ENCODE measurements around the gene DNAAF3.

The DNAAF3 gene

DNA sequence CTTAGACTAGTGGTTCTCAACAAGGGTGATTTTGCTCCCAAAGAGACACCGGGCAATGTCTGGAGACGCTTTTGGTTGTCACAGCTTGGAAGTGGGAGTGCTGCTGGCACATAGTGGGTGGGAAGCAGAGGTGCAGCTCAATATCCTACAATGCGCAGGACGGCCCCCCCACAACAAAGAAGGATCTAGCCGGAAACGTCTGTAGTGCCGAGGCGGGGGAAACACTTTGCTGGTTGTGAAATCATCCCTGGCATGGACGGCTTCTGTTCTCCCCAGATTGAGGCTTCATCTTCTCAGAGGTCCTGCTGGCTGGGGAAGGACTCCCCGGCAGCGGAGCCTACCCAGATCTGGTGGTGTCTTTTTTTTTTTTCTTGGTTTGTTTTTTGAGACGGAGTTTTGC lies 27.1 kb upstream of the DNAAF3 start:
- Histone ChIP-seq H2AFZ (ENCODE audit: low read depth, low read length) (no peak overlapping the region), H4K20me1 (ENCODE audit: insufficient read depth, low read length) (no peaks in the 10 kb centered on the region), H3K4me3 (ENCODE audit: low read length) (no peak overlapping the region), H3K27ac (ENCODE audit: low read length) (no peak overlapping the region), H3K4me2 (ENCODE audit: low read length) (no peak overlapping the region), H3K27me3 (ENCODE audit: low read depth, low read length) (0 out of 2 replicates have a peak, but pooled peaks cover 3% of the 10 kb centered on the region), H3K36me3 (replicated peaks; ENCODE audit: low read depth, low read length) (no peaks in the 10 kb centered on the region), H3K79me2 (ENCODE audit: low read length) (no peaks in the 10 kb centered on the region), H3K9ac (ENCODE audit: low read length) (no peak overlapping the region), H3K9me3 (ENCODE audit: insufficient read depth, low read length) (no peaks in the 10 kb centered on the region), H3K4me1 (ENCODE audit: low read length) (no peaks in the 10 kb centered on the region)
- no peak for TF ChIP-seq EZH2phosphoT487 (IDR thresholded peaks at IDR 0.05; ENCODE audit: low read depth)
- TF ChIP-seq, protein P1, sequence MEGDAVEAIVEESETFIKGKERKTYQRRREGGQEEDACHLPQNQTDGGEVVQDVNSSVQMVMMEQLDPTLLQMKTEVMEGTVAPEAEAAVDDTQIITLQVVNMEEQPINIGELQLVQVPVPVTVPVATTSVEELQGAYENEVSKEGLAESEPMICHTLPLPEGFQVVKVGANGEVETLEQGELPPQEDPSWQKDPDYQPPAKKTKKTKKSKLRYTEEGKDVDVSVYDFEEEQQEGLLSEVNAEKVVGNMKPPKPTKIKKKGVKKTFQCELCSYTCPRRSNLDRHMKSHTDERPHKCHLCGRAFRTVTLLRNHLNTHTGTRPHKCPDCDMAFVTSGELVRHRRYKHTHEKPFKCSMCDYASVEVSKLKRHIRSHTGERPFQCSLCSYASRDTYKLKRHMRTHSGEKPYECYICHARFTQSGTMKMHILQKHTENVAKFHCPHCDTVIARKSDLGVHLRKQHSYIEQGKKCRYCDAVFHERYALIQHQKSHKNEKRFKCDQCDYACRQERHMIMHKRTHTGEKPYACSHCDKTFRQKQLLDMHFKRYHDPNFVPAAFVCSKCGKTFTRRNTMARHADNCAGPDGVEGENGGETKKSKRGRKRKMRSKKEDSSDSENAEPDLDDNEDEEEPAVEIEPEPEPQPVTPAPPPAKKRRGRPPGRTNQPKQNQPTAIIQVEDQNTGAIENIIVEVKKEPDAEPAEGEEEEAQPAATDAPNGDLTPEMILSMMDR (IDR thresholded peaks at IDR 0.05; ENCODE audit: low read depth, low read length): no peak

- Histone ChIP-seq H3K4me1 (ENCODE audit: low read length) (no peaks in the 10 kb centered on the region), H3K9me3 (ENCODE audit: insufficient read depth, low read length) (no peaks in the 10 kb centered on the region), H4K20me1 (ENCODE audit: insufficient read depth, low read length) (no peaks in the 10 kb centered on the region), H3K79me2 (ENCODE audit: low read length) (no peaks in the 10 kb centered on the region), H3K27ac (ENCODE audit: low read length) (no peak overlapping the region), H3K36me3 (replicated peaks; ENCODE audit: low read depth, low read length) (no peaks in the 10 kb centered on the region), H3K27me3 (ENCODE audit: low read depth, low read length) (peaks cover 6% of the 10 kb centered on the region; the same call in 1 of the 2 replicates), H3K4me2 (ENCODE audit: low read length) (no peak overlapping the region), H3K9ac (ENCODE audit: low read length) (no peak overlapping the region), H3K4me3 (ENCODE audit: low read length) (no peak overlapping the region), H2AFZ (ENCODE audit: low read depth, low read length) (no peak overlapping the region)
- TF ChIP-seq, protein P1 (IDR thresholded peaks at IDR 0.05; ENCODE audit: low read depth, low read length): no peak
- TF ChIP-seq EZH2phosphoT487 (IDR thresholded peaks at IDR 0.05; ENCODE audit: low read depth): no peak
Measured at GRCh38 chr19:55189403-55189835, 23.0 kb upstream of the DNAAF3 start.

- Histone ChIP-seq H3K9me3 (ENCODE audit: insufficient read depth, low read length) (no peaks in the 10 kb centered on the region), H3K27me3 (ENCODE audit: low read depth, low read length) (peaks cover 4% of the 10 kb centered on the region; the same call in 1 of the 2 replicates), H3K79me2 (ENCODE audit: low read length) (no peaks in the 10 kb centered on the region), H3K36me3 (replicated peaks; ENCODE audit: low read depth, low read length) (no peaks in the 10 kb centered on the region), H3K4me1 (ENCODE audit: low read length) (no peaks in the 10 kb centered on the region), H3K4me3 (ENCODE audit: low read length) (no peak overlapping the region), H3K27ac (ENCODE audit: low read length) (no peak overlapping the region), H4K20me1 (ENCODE audit: insufficient read depth, low read length) (no peaks in the 10 kb centered on the region), H2AFZ (ENCODE audit: low read depth, low read length) (no peak overlapping the region), H3K4me2 (ENCODE audit: low read length) (no peak overlapping the region), H3K9ac (ENCODE audit: low read length) (no peak overlapping the region)
- TF ChIP-seq EZH2phosphoT487 (IDR thresholded peaks at IDR 0.05; ENCODE audit: low read depth): no peak
- TF ChIP-seq, protein P1 (IDR thresholded peaks at IDR 0.05; ENCODE audit: low read depth, low read length): no peak
Measured at GRCh38 chr19:55188625-55189024, 22.2 kb upstream of the DNAAF3 start.

GRCh38 chr19:55186080-55186479 lies 19.7 kb upstream of the DNAAF3 start:
- TF ChIP-seq, protein P1 (IDR thresholded peaks at IDR 0.05; ENCODE audit: low read depth, low read length): no peak
- no peak for TF ChIP-seq EZH2phosphoT487 (IDR thresholded peaks at IDR 0.05; ENCODE audit: low read depth)
- H3K4me3 ChIP-seq (ENCODE audit: low read length): no peak overlapping the region
- no peaks in the 10 kb centered on the region for H3K9me3 ChIP-seq (ENCODE audit: insufficient read depth, low read length)
- H3K27ac ChIP-seq (ENCODE audit: low read length): no peak overlapping the region
- H3K4me2 ChIP-seq (ENCODE audit: low read length): no peak overlapping the region
- peaks cover 7% of the 10 kb centered on the region; the same call in 1 of the 2 replicates for H3K27me3 ChIP-seq (ENCODE audit: low read depth, low read length)
- H2AFZ ChIP-seq (ENCODE audit: low read depth, low read length): no peak overlapping the region
- no peaks in the 10 kb centered on the region for H3K79me2 ChIP-seq (ENCODE audit: low read length)
- no peaks in the 10 kb centered on the region for H4K20me1 ChIP-seq (ENCODE audit: insufficient read depth, low read length)
- no peaks in the 10 kb centered on the region for H3K4me1 ChIP-seq (ENCODE audit: low read length)
- no peak overlapping the region for H3K9ac ChIP-seq (ENCODE audit: low read length)
- H3K36me3 ChIP-seq (replicated peaks; ENCODE audit: low read depth, low read length): no peaks in the 10 kb centered on the region
